ENCODE results near the gene WDR33. TPM values are rescaled to one million over a fixed set of nuclear protein-coding genes. Genes with fewer than 3 reads are reported as not detected.
"Not testable (repeated sequence)": the region's sequence is repeated elsewhere in the genome, so short reads cannot be mapped to it uniquely, and the experiment has no call there.

The WDR33 gene
- total RNA-seq, 2 donors from 2014 or later: 34.9 to 55.6 TPM

DNA sequence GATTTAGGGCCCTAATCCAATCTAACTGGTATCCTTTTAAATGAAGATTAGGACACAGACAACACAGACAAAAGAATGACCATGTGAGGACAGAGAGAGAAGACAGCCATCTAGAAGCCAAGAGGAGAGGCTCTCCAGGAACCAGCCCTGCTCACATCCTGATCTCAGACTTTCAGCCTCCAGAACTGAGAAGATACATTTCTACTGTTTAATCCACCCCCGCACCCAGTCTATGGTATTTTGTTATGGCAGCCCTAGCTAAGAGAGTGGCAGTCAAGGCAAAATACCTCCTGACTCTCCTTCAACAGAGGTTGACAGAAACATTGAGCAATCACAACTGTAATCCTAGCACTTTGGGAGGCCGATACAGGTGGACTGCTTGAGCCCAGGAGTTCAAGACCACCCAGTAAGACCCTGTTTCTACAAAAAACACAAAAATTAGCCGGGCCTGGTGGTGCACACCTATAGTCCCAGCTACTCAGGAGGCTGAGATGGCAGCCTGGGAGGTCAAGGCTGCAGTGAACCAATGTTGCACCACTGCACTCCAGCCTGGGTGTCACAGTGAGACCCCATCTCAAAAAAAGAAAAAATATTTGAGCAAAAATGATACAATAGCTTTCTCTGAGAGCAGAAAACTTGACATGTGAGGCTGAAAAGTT lies 34.7 kb downstream of the WDR33 start:
- no peaks in the 10 kb centered on the region for H3K27me3 ChIP-seq (replicated peaks; ENCODE audit: insufficient read depth)
- H3K4me1 ChIP-seq (ENCODE audit: control insufficient read depth in 1 of 2, low read depth in 2 of 2): peaks cover 0 to 28% of the 10 kb centered on the region in 2 donors
- DNase-seq (ENCODE audit: low spot score) (no peak), ATAC-seq (ENCODE audit: insufficient number of reproducible peaks, low FRiP score, low read depth) (no peak)
- H3K9me3 ChIP-seq: no peaks in the 10 kb centered on the region
- H3K27ac ChIP-seq: no peak overlapping the region
- no peaks in the 10 kb centered on the region for H3K36me3 ChIP-seq
- no peak overlapping the region for H3K4me3 ChIP-seq
- no peak for TF ChIP-seq CTCF (IDR thresholded peaks at IDR 0.05)

GRCh38 chr2:127771756-127772155 lies 39.2 kb downstream of the WDR33 start:
- no peaks in the 10 kb centered on the region for H3K9me3 ChIP-seq
- DNase-seq (ENCODE audit: low spot score) (no peak), ATAC-seq (ENCODE audit: insufficient number of reproducible peaks, low FRiP score, low read depth) (no peak)
- H3K27ac ChIP-seq: no peak overlapping the region
- TF ChIP-seq CTCF (IDR thresholded peaks at IDR 0.05): no peak
- no peak overlapping the region for H3K4me3 ChIP-seq
- no peaks in the 10 kb centered on the region for H3K27me3 ChIP-seq (replicated peaks; ENCODE audit: insufficient read depth)
- H3K36me3 ChIP-seq: peaks cover 7% of the 10 kb centered on the region
- H3K4me1 ChIP-seq (ENCODE audit: control insufficient read depth in 1 of 2, low read depth in 2 of 2): peaks cover 0 to 9% of the 10 kb centered on the region in 2 donors

GRCh38 chr2:127770973-127771735 lies 39.8 kb downstream of the WDR33 start:
- peaks cover 0 to 6% of the 10 kb centered on the region in 2 donors for H3K4me1 ChIP-seq (ENCODE audit: control insufficient read depth in 1 of 2, low read depth in 2 of 2)

GRCh38 chr2:127770534-127770933 lies 40.4 kb downstream of the WDR33 start:
- H3K4me1 ChIP-seq (ENCODE audit: control insufficient read depth in 1 of 2, low read depth in 2 of 2); H3K27me3 ChIP-seq (replicated peaks; ENCODE audit: insufficient read depth); H3K27ac ChIP-seq; ATAC-seq (ENCODE audit: insufficient number of reproducible peaks, low FRiP score, low read depth); H3K4me3 ChIP-seq; DNase-seq (ENCODE audit: low spot score); H3K9me3 ChIP-seq: not testable (repeated sequence)
- H3K36me3 ChIP-seq: peaks cover 16% of the 10 kb centered on the region

More at GRCh38 chr2:127770973-127771735, 39.8 kb downstream of the WDR33 start:
- Histone ChIP-seq H3K4me3 (no peak overlapping the region), H3K27me3 (replicated peaks; ENCODE audit: insufficient read depth) (no peaks in the 10 kb centered on the region), H3K36me3 (peaks cover 12% of the 10 kb centered on the region), H3K27ac (no peak overlapping the region), H3K9me3 (no peaks in the 10 kb centered on the region)
- no peak for ATAC-seq (ENCODE audit: insufficient number of reproducible peaks, low FRiP score, low read depth)
- no peak for TF ChIP-seq CTCF (IDR thresholded peaks at IDR 0.05)
- DNase-seq (ENCODE audit: low spot score): no peak

GRCh38 chr2:127769587-127769986 lies 41.4 kb downstream of the WDR33 start:
- Histone ChIP-seq H3K4me3 (no peak overlapping the region), H3K9me3 (no peaks in the 10 kb centered on the region), H3K36me3 (peaks cover 21% of the 10 kb centered on the region), H3K27ac (no peak overlapping the region), H3K27me3 (replicated peaks; ENCODE audit: insufficient read depth) (no peaks in the 10 kb centered on the region), H3K4me1 (ENCODE audit: control insufficient read depth in 1 of 2, low read depth in 2 of 2) (no peaks in the 10 kb centered on the region)
- TF ChIP-seq CTCF (IDR thresholded peaks at IDR 0.05): no peak
- DNase-seq (ENCODE audit: low spot score): no peak
- ATAC-seq (ENCODE audit: insufficient number of reproducible peaks, low FRiP score, low read depth): no peak
